GM21515 (cell line): ENCODE measurements around the gene PPP1R3C.

Experiments
- ATAC-seq: cut with Tn5 transposase; IDR thresholded peaks from one replicate; pipeline ENCODE4 v1.9.1; 2021; ENCODE audit not compliant: unreplicated experiment

Gene PPP1R3C

GRCh38 chr10:91629715-91630549, 2.9 kb downstream of the PPP1R3C start:
- no peak for ATAC-seq

- no peak for ATAC-seq
Observed at GRCh38 chr10:91628383-91628782, 4.5 kb downstream of the PPP1R3C start.

- ATAC-seq, result no peak
Observed at GRCh38 chr10:91627344-91628102, 5.3 kb downstream of the PPP1R3C start.

- no peak for ATAC-seq
Observed at GRCh38 chr10:91626936-91627335, 5.9 kb downstream of the PPP1R3C start.

GRCh38 chr10:91624633-91625032, 8.2 kb downstream of the PPP1R3C start:
- ATAC-seq, result no peak

- no peak for ATAC-seq
Observed at GRCh38 chr10:91622601-91623000, 10.3 kb downstream of the PPP1R3C start.

GRCh38 chr10:91621483-91622113, 11.3 kb downstream of the PPP1R3C start:
- no peak for ATAC-seq

GRCh38 chr10:91617072-91617609, 15.7 kb downstream of the PPP1R3C start:
- no peak for ATAC-seq

GRCh38 chr10:91616137-91616536, 16.7 kb downstream of the PPP1R3C start:
- no peak for ATAC-seq

GRCh38 chr10:91614225-91614624, 18.6 kb downstream of the PPP1R3C start:
- no peak for ATAC-seq

GRCh38 chr10:91613411-91614187, 19.3 kb downstream of the PPP1R3C start:
- no peak for ATAC-seq

- ATAC-seq, result no peak
Observed at GRCh38 chr10:91610919-91611318, 22.0 kb downstream of the PPP1R3C start.

- no peak for ATAC-seq
Observed at GRCh38 chr10:91610444-91610843, 22.4 kb downstream of the PPP1R3C start.

GRCh38 chr10:91607646-91608403, 25.0 kb downstream of the PPP1R3C start:
- no peak for ATAC-seq

GRCh38 chr10:91605968-91606367, 26.9 kb downstream of the PPP1R3C start:
- no peak for ATAC-seq

- no peak for ATAC-seq
Observed at GRCh38 chr10:91604553-91605534, 28.0 kb downstream of the PPP1R3C start.

GRCh38 chr10:91603931-91604331, 28.9 kb downstream of the PPP1R3C start:
- ATAC-seq, result no peak

GRCh38 chr10:91602868-91603568, 29.9 kb downstream of the PPP1R3C start:
- ATAC-seq, result no peak
